Endothelial cell of umbilical vein (primary cell): ENCODE measurements around the gene NLN. TPM values are rescaled to one million over a fixed set of nuclear protein-coding genes. Genes with fewer than 3 reads are reported as not detected.

Experiments used
- BruUV-seq: library from RNA; stranded (reverse); fragments of 400-500 nt; replicated peaks from 2 replicates; lab custom pipeline; 2021; lab: Mats Ljungman, UMichigan
- CTCF ChIA-PET: fragments of 300-600, 350-600 bp; sonication (Branson Sonifier 250); formaldehyde crosslinking; loops from one replicate; lab custom pipeline; 2021; ENCODE audit warnings: antibody characterized with exemption, inconsistent platforms; lab: Charles Lee
- POLR2A ChIA-PET: fragments of 300-600, 350-600 bp; sonication (Branson Sonifier 250); formaldehyde crosslinking; loops from one replicate; lab custom pipeline; 2021; ENCODE audit warnings: antibody characterized with exemption, inconsistent platforms; lab: Charles Lee
- DNase-seq: peaks from one replicate; pipeline ENCODE4 v3.0.0-alpha.2; 2011; ENCODE audit warnings: low read depth, low spot score
- FAIRE-seq: peaks from 2 replicates; lab custom pipeline; 2011; peaks lifted over from hg19 to GRCh38; lab: Jason Lieb, UNC
- H2AFZ ChIP-seq: 2 replicates; pipeline ENCODE4 v1.6.0; 2012; ENCODE audit warnings: low read depth, low read length, control low read depth, inconsistent platforms
- H3K27ac ChIP-seq: 2 replicates; pipeline ENCODE4 v1.5.1; 2011; ENCODE audit warnings: low read depth, mild to moderate bottlenecking, control low read depth, low read length, moderate library complexity; ENCODE audit not compliant: insufficient read depth
- H3K27me3 ChIP-seq, 2 experiments: 2 replicates each; pipeline versions ENCODE4 v1.6.0 to v1.6.1; 2011; ENCODE audit warnings: low read length in 2 of 2, mixed read lengths in 1 of 2; ENCODE audit not compliant: control insufficient read depth in 2 of 2, insufficient read depth in 2 of 2
- H3K36me3 ChIP-seq, 2 experiments: 2 replicates in 1 of 2; 3 replicates in 1 of 2; pipeline ENCODE4 v1.5.1; 2011; ENCODE audit warnings: low read length in 2 of 2, mild to moderate bottlenecking in 1 of 2, moderate library complexity in 1 of 2; ENCODE audit not compliant: control insufficient read depth in 2 of 2, insufficient read depth in 2 of 2; ENCODE audit errors: extremely low read depth in 1 of 2
- H3K4me1 ChIP-seq: 3 replicates; pipeline ENCODE4 v1.5.1; 2011; ENCODE audit warnings: mild to moderate bottlenecking, low read length; ENCODE audit not compliant: control insufficient read depth, insufficient read depth; ENCODE audit errors: extremely low read depth
- H3K4me2 ChIP-seq: 2 replicates; pipeline ENCODE4 v1.6.1; 2011; ENCODE audit warnings: low read length, control low read depth, mixed read lengths; ENCODE audit not compliant: insufficient read depth
- H3K4me3 ChIP-seq, 3 experiments: fragments of 200-600 bp in 1 of 3; sonication (generic), shearing (Covaris generic) in 1 of 3; replicated peaks in 1 of 3; 2 replicates each; pipeline ENCODE4 v1.5.1; 2011 to 2016; ENCODE audit warnings: control low read depth in 3 of 3, low read length in 3 of 3, mild to moderate bottlenecking in 2 of 3, inconsistent platforms in 1 of 3, low read depth in 1 of 3, moderate library complexity in 1 of 3; ENCODE audit not compliant: insufficient read depth in 1 of 3
- H3K79me2 ChIP-seq: 2 replicates; pipeline ENCODE4 v1.6.0; 2012; ENCODE audit warnings: low read length, inconsistent platforms; ENCODE audit not compliant: control insufficient read depth, insufficient read depth
- H3K9ac ChIP-seq: replicated peaks from 2 replicates; pipeline ENCODE3; 2011; ENCODE audit warnings: low read length, control low read depth; ENCODE audit not compliant: insufficient read depth; ENCODE audit errors: extremely low read depth
- H3K9me1 ChIP-seq: replicated peaks from 3 replicates; pipeline ENCODE4 v1.6.0; 2011; ENCODE audit warnings: mild to moderate bottlenecking, low read length; ENCODE audit not compliant: control insufficient read depth, insufficient read depth; ENCODE audit errors: extremely low read depth
- H3K9me3 ChIP-seq: replicated peaks from 2 replicates; pipeline ENCODE4 v1.5.1; 2012; ENCODE audit warnings: low read length, inconsistent platforms; ENCODE audit not compliant: control insufficient read depth, insufficient read depth
- H4K20me1 ChIP-seq: replicated peaks from 2 replicates; pipeline ENCODE3; 2011; ENCODE audit warnings: mild to moderate bottlenecking, low read length; ENCODE audit not compliant: control insufficient read depth, insufficient read depth; ENCODE audit errors: extremely low read depth
- CTCF ChIP-seq, 2 donors: IDR thresholded peaks; 1 replicate in 1 of 2; 2 replicates in 1 of 2; pipeline ENCODE4 v1.5.1; 2011; ENCODE audit warnings: low read length in 2 of 2, mild to moderate bottlenecking in 2 of 2, moderate library complexity in 2 of 2, control low read depth in 1 of 2, inconsistent platforms in 1 of 2, low read depth in 1 of 2; ENCODE audit not compliant: insufficient read depth in 1 of 2; ENCODE audit errors: extremely low read depth in 1 of 2
- EZH2 ChIP-seq: IDR thresholded peaks from 2 replicates; pipeline ENCODE4 v1.6.1; 2012; ENCODE audit warnings: borderline replicate concordance, low read depth, mild to moderate bottlenecking, moderate library complexity, low read length, inconsistent platforms; ENCODE audit not compliant: severe bottlenecking
- FOS ChIP-seq: IDR thresholded peaks from 2 replicates; pipeline ENCODE4 v1.6.1; 2011; ENCODE audit warnings: mild to moderate bottlenecking, low read length, moderate library complexity, borderline replicate concordance; ENCODE audit not compliant: insufficient read depth
- GATA2 ChIP-seq: IDR thresholded peaks from 2 replicates; pipeline ENCODE4 v1.7.0; 2011; ENCODE audit warnings: low read depth, mild to moderate bottlenecking, moderate library complexity, mixed read lengths, low read length; ENCODE audit not compliant: insufficient read length, insufficient read depth
- JUN ChIP-seq: IDR thresholded peaks from 2 replicates; pipeline ENCODE4 v1.6.1; 2011; ENCODE audit warnings: borderline replicate concordance, low read depth; ENCODE audit not compliant: insufficient read length, insufficient read depth
- MYC ChIP-seq: IDR thresholded peaks from one replicate; pipeline ENCODE4 v1.6.1; 2011; ENCODE audit warnings: mild to moderate bottlenecking, low read depth, low read length
- POLR2A ChIP-seq: IDR thresholded peaks from 2 replicates; pipeline ENCODE4 v1.6.1; 2012; ENCODE audit warnings: low read depth, mild to moderate bottlenecking, control low read depth, low read length
- POLR2AphosphoS5 ChIP-seq: IDR thresholded peaks from 2 replicates; pipeline ENCODE4 v1.6.1; 2012; ENCODE audit warnings: low read depth, mild to moderate bottlenecking, control low read depth, low read length, moderate library complexity; ENCODE audit not compliant: insufficient read depth
- dilution Hi-C: fragments of 300-500 bp; cut with MboI; formaldehyde crosslinking; loops from one replicate; pipeline ENCODE4 v1.15.0; 2019; ENCODE audit warnings: low sequenced_read_pairs; ENCODE audit not compliant: extremely low pct_ligation_motif_present
- intact Hi-C: fragments of 100-400 bp; cut with micrococcal nuclease; formaldehyde crosslinking; loops from one replicate; pipeline ENCODE4 v1.10.0; 2022
- polyA plus RNA-seq, 4 experiments: library from polyadenylated mRNA; depleted of rRNA in 3 of 4; stranded (reverse) in 3 of 4; unstranded in 1 of 4; fragments of >200 nt; gene quantifications; 2 replicates each; pipeline versions ENCODE4 v1.2.1 to v1.2.3, GENCODE V29; 2011 to 2012; ENCODE audit warnings: missing spikeins in 1 of 4
- total RNA-seq: library from RNA; stranded (reverse); gene quantifications from 2 replicates; pipeline ENCODE4 v1.2.3, GENCODE V29; 2021
- TF ChIP-seq, protein P1 (sequence below): IDR thresholded peaks from 2 replicates; pipeline ENCODE4 v1.6.1; 2011; ENCODE audit not compliant: insufficient read depth, insufficient read length

Gene NLN
- total and polyA plus RNA-seq, 2 donors (not counting 3 experiments of a cell fraction or from before 2014, with no cell fraction given), result 14.2 to 63.3 TPM

GRCh38 chr5:65825408-65826328, 103.7 kb downstream of the NLN start:
- H3K9me1 ChIP-seq, result no peaks in the 10 kb centered on the region
- CTCF ChIA-PET, result interaction anchor here (0.8 kb wide), 1 partner anchor 8 kb away, joined by 3 read pairs; no protein-coding TSS in a partner anchor
- TF ChIP-seq CTCF (IDR thresholded peaks at IDR 0.05; ENCODE audit: extremely low read depth in 1 of 2, insufficient read depth in 1 of 2, low read depth in 1 of 2, low read length in 2 of 2) (no peak), POLR2AphosphoS5 (no peak), GATA2 (no peak), JUN (no peak), MYC (no peak), EZH2 (no peak), POLR2A (no peak), FOS (no peak)
- TF ChIP-seq, protein P1, sequence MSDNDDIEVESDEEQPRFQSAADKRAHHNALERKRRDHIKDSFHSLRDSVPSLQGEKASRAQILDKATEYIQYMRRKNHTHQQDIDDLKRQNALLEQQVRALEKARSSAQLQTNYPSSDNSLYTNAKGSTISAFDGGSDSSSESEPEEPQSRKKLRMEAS, result no peak
- intact Hi-C loops (no loop called here), dilution Hi-C loops (no loop called here)
- no peaks in the 10 kb centered on the region for H3K36me3 ChIP-seq
- H3K4me1 ChIP-seq, result no peaks in the 10 kb centered on the region
- H3K4me3 ChIP-seq, result no peak overlapping the region
- H3K4me2 ChIP-seq, result no peak overlapping the region
- BruUV-seq, result no TSS peak
- no peak overlapping the region for H3K27ac ChIP-seq
- POLR2A ChIA-PET, result no interaction called here
- no peak for FAIRE-seq
- H2AFZ ChIP-seq, result no peak overlapping the region
- no peaks in the 10 kb centered on the region for H3K27me3 ChIP-seq
- DNase-seq, result no peak
- H4K20me1 ChIP-seq, result no peaks in the 10 kb centered on the region
- no peaks in the 10 kb centered on the region for H3K9me3 ChIP-seq
- H3K9ac ChIP-seq, result no peak overlapping the region
- no peaks in the 10 kb centered on the region for H3K79me2 ChIP-seq
